GM23248 (cell line): Measurements from ENCODE around the gene CNTRL. TPM values are rescaled to one million over a fixed set of nuclear protein-coding genes. Genes with fewer than 3 reads are reported as not detected.

Source experiments
- DNase-seq: peaks from one replicate; pipeline ENCODE4 v3.0.0-alpha.2; 2015
- H2AFZ ChIP-seq: fragments of 200-600 bp; sonication (generic); 2 replicates; pipeline ENCODE4 v1.6.1; 2016; ENCODE audit warnings: antibody characterized with exemption
- H3F3A ChIP-seq: fragments of 200-600 bp; sonication (generic); 2 replicates; pipeline ENCODE4 v1.6.1; 2016; ENCODE audit warnings: mild to moderate bottlenecking, antibody characterized with exemption, mixed run types; ENCODE audit not compliant: insufficient read depth
- H3K27ac ChIP-seq: fragments of 200-600 bp; sonication (generic); 2 replicates; pipeline ENCODE4 v1.5.1; 2016; ENCODE audit warnings: mild to moderate bottlenecking
- H3K27me3 ChIP-seq: fragments of 200-600 bp; sonication (generic); replicated peaks from 2 replicates; pipeline ENCODE4 v1.6.1; 2016; ENCODE audit warnings: mild to moderate bottlenecking; ENCODE audit not compliant: insufficient read depth
- H3K36me3 ChIP-seq: fragments of 200-600 bp; sonication (generic); 2 replicates; pipeline ENCODE4 v1.6.1; 2016; ENCODE audit warnings: low read depth, mild to moderate bottlenecking
- H3K4me1 ChIP-seq: fragments of 200-600 bp; sonication (generic); 2 replicates; pipeline ENCODE4 v1.6.1; 2016; ENCODE audit warnings: mild to moderate bottlenecking; ENCODE audit not compliant: insufficient read depth
- H3K4me2 ChIP-seq: fragments of 200-600 bp; sonication (generic); one replicate; pipeline ENCODE4 v1.6.1; 2016; ENCODE audit warnings: mild to moderate bottlenecking; ENCODE audit not compliant: unreplicated experiment
- H3K4me3 ChIP-seq: fragments of 200-600 bp; sonication (generic); 2 replicates; pipeline ENCODE4 v1.5.1; 2016; ENCODE audit warnings: mild to moderate bottlenecking
- H3K79me2 ChIP-seq: fragments of 200-600 bp; sonication (generic); 2 replicates; pipeline ENCODE4 v1.6.1; 2016; ENCODE audit warnings: mild to moderate bottlenecking; ENCODE audit not compliant: insufficient read depth
- H3K9ac ChIP-seq: fragments of 200-600 bp; sonication (generic); 2 replicates; pipeline ENCODE4 v1.6.1; 2016; ENCODE audit warnings: mild to moderate bottlenecking
- H3K9me2 ChIP-seq: fragments of 200-600 bp; sonication (generic); 2 replicates; pipeline ENCODE4 v1.6.1; 2016; ENCODE audit warnings: mixed run types, mild to moderate bottlenecking, moderate library complexity; ENCODE audit not compliant: insufficient read depth
- H3K9me3 ChIP-seq: fragments of 200-600 bp; sonication (generic); one replicate; pipeline ENCODE4 v1.6.1; 2017; ENCODE audit warnings: low read depth
- H4K20me1 ChIP-seq: fragments of 200-600 bp; sonication (generic); 2 replicates; pipeline ENCODE4 v1.6.0; 2016; ENCODE audit not compliant: insufficient read depth
- EZH2 ChIP-seq: fragments of 200-600 bp; sonication (generic); IDR thresholded peaks from 2 replicates; pipeline ENCODE4 v1.6.1; 2018; ENCODE audit warnings: antibody characterized with exemption, mild to moderate bottlenecking; ENCODE audit not compliant: insufficient read depth, poor library complexity, severe bottlenecking
- EZH2phosphoT487 ChIP-seq: fragments of 200-600 bp; sonication (generic); IDR thresholded peaks from 2 replicates; pipeline ENCODE4 v1.6.1; 2018; ENCODE audit warnings: antibody characterized with exemption, moderate library complexity, mild to moderate bottlenecking, low read depth; ENCODE audit not compliant: insufficient read depth
- WGBS, 2 experiments: methylation state at CpG; one replicate each; pipeline ENCODE4 v1.1.6; 2015 to 2017; ENCODE audit warnings: low lambda C conversion rate in 2 of 2, low coverage in 1 of 2; ENCODE audit errors: missing lambda C conversion rate in 2 of 2; 5-methylcytosine and 5-hydroxymethylcytosine counted together
- in situ Hi-C: fragments of 300-500 bp; cut with MboI; formaldehyde crosslinking; loops from 2 replicates; pipeline ENCODE4 v1.15.0; 2020
- polyA plus RNA-seq: library from polyadenylated mRNA; unstranded; fragments of >200 nt; fragmentation: Nextera tagmentation; extraction: Ambion mirVana; gene quantifications from 2 replicates; pipeline ENCODE4 v1.2.1, GENCODE V29; 2016
- total RNA-seq: library from RNA; depleted of rRNA; stranded (reverse); fragments of >200 nt; shearing (Covaris generic); gene quantifications from 2 replicates; pipeline ENCODE4 v1.2.3, GENCODE V29; 2014

Gene CNTRL
- total and polyA plus RNA-seq, 2 experiments from 2014 or later: 4.4 to 6.3 TPM

GRCh38 chr9:121055642-121056143 lies 19.1 kb upstream of the CNTRL start:
- Histone ChIP-seq H3K79me2 (no peaks in the 10 kb centered on the region), H3F3A (no peaks in the 10 kb centered on the region), H4K20me1 (no peaks in the 10 kb centered on the region), H3K9me2 (no peaks in the 10 kb centered on the region), H3K36me3 (no peaks in the 10 kb centered on the region), H3K4me2 (no peak overlapping the region), H3K4me1 (no peaks in the 10 kb centered on the region), H2AFZ (no peak overlapping the region), H3K9me3 (no peaks in the 10 kb centered on the region), H3K9ac (no peak overlapping the region), H3K27me3 (no peaks in the 10 kb centered on the region), H3K27ac (no peak overlapping the region), H3K4me3 (no peak overlapping the region)
- TF ChIP-seq EZH2 (no peak), EZH2phosphoT487 (no peak)
- DNase-seq: peak; percentile 20
- in situ Hi-C loops: no loop called here
- 93 to 95% methylated on average over 2 of the region's 2 CpGs for WGBS, 2 experiments

- TF ChIP-seq EZH2 (no peak), EZH2phosphoT487 (no peak)
- no peaks in the 10 kb centered on the region for H3K4me1 ChIP-seq
- no peak overlapping the region for H3K9ac ChIP-seq
- H3F3A ChIP-seq: no peaks in the 10 kb centered on the region
- DNase-seq: no peak
- no peaks in the 10 kb centered on the region for H3K9me3 ChIP-seq
- H4K20me1 ChIP-seq: no peaks in the 10 kb centered on the region
- in situ Hi-C loops: no loop called here
- no peak overlapping the region for H3K4me2 ChIP-seq
- no peaks in the 10 kb centered on the region for H3K9me2 ChIP-seq
- no peak overlapping the region for H3K27ac ChIP-seq
- 77 to 82% methylated on average over 5 of the region's 5 CpGs for WGBS, 2 experiments
- no peak overlapping the region for H2AFZ ChIP-seq
- no peaks in the 10 kb centered on the region for H3K36me3 ChIP-seq
- H3K79me2 ChIP-seq: no peaks in the 10 kb centered on the region
- no peaks in the 10 kb centered on the region for H3K27me3 ChIP-seq
- no peak overlapping the region for H3K4me3 ChIP-seq
Observed at GRCh38 chr9:121057821-121058220, 16.9 kb upstream of the CNTRL start.

- in situ Hi-C loops: no loop called here
- no peak overlapping the region for H2AFZ ChIP-seq
- no peaks in the 10 kb centered on the region for H3K36me3 ChIP-seq
- no peaks in the 10 kb centered on the region for H3K9me3 ChIP-seq
- no peak for DNase-seq
- H3K27ac ChIP-seq: no peak overlapping the region
- no peaks in the 10 kb centered on the region for H4K20me1 ChIP-seq
- 69 to 73% methylated on average over 6 of the region's 6 CpGs for WGBS, 2 experiments
- no peak overlapping the region for H3K4me2 ChIP-seq
- H3K9me2 ChIP-seq: no peaks in the 10 kb centered on the region
- no peak overlapping the region for H3K4me3 ChIP-seq
- TF ChIP-seq EZH2phosphoT487 (no peak), EZH2 (no peak)
- no peaks in the 10 kb centered on the region for H3K4me1 ChIP-seq
- no peaks in the 10 kb centered on the region for H3F3A ChIP-seq
- H3K9ac ChIP-seq: no peak overlapping the region
- no peaks in the 10 kb centered on the region for H3K27me3 ChIP-seq
- H3K79me2 ChIP-seq: no peaks in the 10 kb centered on the region
Observed at GRCh38 chr9:121059513-121059912, 15.2 kb upstream of the CNTRL start.

- Histone ChIP-seq H3K9me2 (no peaks in the 10 kb centered on the region), H3K9me3 (no peaks in the 10 kb centered on the region), H3K27ac (no peak overlapping the region), H2AFZ (peak overlapping the region; percentile 69), H3K27me3 (no peaks in the 10 kb centered on the region), H3K4me2 (peak overlapping the region; percentile 57), H3K4me3 (peak overlapping the region; percentile 34; the same call in 1 of the 2 replicates), H3K79me2 (no peaks in the 10 kb centered on the region), H3K9ac (no peak overlapping the region), H4K20me1 (no peaks in the 10 kb centered on the region), H3K4me1 (no peaks in the 10 kb centered on the region), H3F3A (no peaks in the 10 kb centered on the region), H3K36me3 (no peaks in the 10 kb centered on the region)
- TF ChIP-seq EZH2: no peak
- 18 to 22% methylated on average over 6 of the region's 6 CpGs for WGBS, 2 experiments
- peak; percentile 84 for DNase-seq
- in situ Hi-C loops: loop anchor here (10.0 kb wide), 1 partner anchor 305 kb away; no protein-coding TSS in a partner anchor
Observed at GRCh38 chr9:121059998-121060636, 14.6 kb upstream of the CNTRL start.
